Karpas-422 (cell line): ENCODE data around the gene ATP11A. TPM values are rescaled to one million over a fixed set of nuclear protein-coding genes. Genes with fewer than 3 reads are reported as not detected.

Experiments
- DNase-seq: peaks from one replicate; pipeline ENCODE4 v3.0.0-alpha.2; 2015
- H2AFZ ChIP-seq: fragments of 200-600 bp; sonication (generic); 2 replicates; pipeline ENCODE4 v1.6.1; 2014; ENCODE audit warnings: antibody characterized with exemption, low read length, mixed read lengths
- H3K27ac ChIP-seq: fragments of 200-600 bp; sonication (generic); 2 replicates; pipeline ENCODE4 v1.5.1; 2014; ENCODE audit warnings: mild to moderate bottlenecking, low read length, moderate library complexity
- H3K27me3 ChIP-seq: fragments of 200-600 bp; sonication (generic); 2 replicates; pipeline ENCODE4 v1.6.1; 2014; ENCODE audit warnings: low read length, mixed read lengths
- H3K36me3 ChIP-seq: fragments of 200-600 bp; sonication (generic); 2 replicates; pipeline ENCODE4 v1.6.1; 2014; ENCODE audit warnings: low read length, mixed read lengths; ENCODE audit not compliant: insufficient read depth
- H3K4me1 ChIP-seq: fragments of 200-600 bp; sonication (generic); 2 replicates; pipeline ENCODE4 v1.6.1; 2014; ENCODE audit warnings: mild to moderate bottlenecking, low read length, mixed read lengths
- H3K4me2 ChIP-seq: fragments of 200-600 bp; sonication (generic); 2 replicates; pipeline ENCODE4 v1.6.1; 2014; ENCODE audit warnings: low read length, low read depth, mild to moderate bottlenecking; ENCODE audit not compliant: poor library complexity, severe bottlenecking
- H3K4me3 ChIP-seq: fragments of 200-600 bp; sonication (generic); 2 replicates; pipeline ENCODE4 v1.5.1; 2014; ENCODE audit warnings: mild to moderate bottlenecking, antibody characterized with exemption, low read length, mixed read lengths
- H3K79me2 ChIP-seq: fragments of 200-600 bp; sonication (generic); 2 replicates; pipeline ENCODE4 v1.6.1; 2014; ENCODE audit warnings: mild to moderate bottlenecking, low read length, mixed read lengths
- H3K9ac ChIP-seq: fragments of 200-600 bp; sonication (generic); 2 replicates; pipeline ENCODE4 v1.6.0; 2014; ENCODE audit warnings: low read length
- H3K9me2 ChIP-seq: fragments of 200-600 bp; sonication (generic), shearing (Covaris generic); replicated peaks from 2 replicates; pipeline ENCODE4 v1.6.0; 2014; ENCODE audit warnings: mild to moderate bottlenecking, low read length, moderate library complexity; ENCODE audit not compliant: insufficient read depth
- H3K9me3 ChIP-seq: fragments of 300-700, 200-600 bp; sonication (generic); 2 replicates; pipeline ENCODE4 v1.6.1; 2014; ENCODE audit warnings: low read length, mixed read lengths
- H4K20me1 ChIP-seq: fragments of 200-600 bp; sonication (generic); 2 replicates; pipeline ENCODE4 v1.6.1; 2014; ENCODE audit warnings: mild to moderate bottlenecking, antibody characterized with exemption, low read length, low read depth; ENCODE audit not compliant: insufficient read depth
- total RNA-seq: library from RNA; depleted of rRNA; stranded (reverse); fragments of >200 nt; shearing (Covaris generic); gene quantifications from 2 replicates; pipeline ENCODE4 v1.2.3, GENCODE V29; 2014; ENCODE audit warnings: low replicate concordance; rRNA removed

Gene ATP11A
- 0.11 and 0.83 TPM in 2 replicates for total RNA-seq

DNA sequence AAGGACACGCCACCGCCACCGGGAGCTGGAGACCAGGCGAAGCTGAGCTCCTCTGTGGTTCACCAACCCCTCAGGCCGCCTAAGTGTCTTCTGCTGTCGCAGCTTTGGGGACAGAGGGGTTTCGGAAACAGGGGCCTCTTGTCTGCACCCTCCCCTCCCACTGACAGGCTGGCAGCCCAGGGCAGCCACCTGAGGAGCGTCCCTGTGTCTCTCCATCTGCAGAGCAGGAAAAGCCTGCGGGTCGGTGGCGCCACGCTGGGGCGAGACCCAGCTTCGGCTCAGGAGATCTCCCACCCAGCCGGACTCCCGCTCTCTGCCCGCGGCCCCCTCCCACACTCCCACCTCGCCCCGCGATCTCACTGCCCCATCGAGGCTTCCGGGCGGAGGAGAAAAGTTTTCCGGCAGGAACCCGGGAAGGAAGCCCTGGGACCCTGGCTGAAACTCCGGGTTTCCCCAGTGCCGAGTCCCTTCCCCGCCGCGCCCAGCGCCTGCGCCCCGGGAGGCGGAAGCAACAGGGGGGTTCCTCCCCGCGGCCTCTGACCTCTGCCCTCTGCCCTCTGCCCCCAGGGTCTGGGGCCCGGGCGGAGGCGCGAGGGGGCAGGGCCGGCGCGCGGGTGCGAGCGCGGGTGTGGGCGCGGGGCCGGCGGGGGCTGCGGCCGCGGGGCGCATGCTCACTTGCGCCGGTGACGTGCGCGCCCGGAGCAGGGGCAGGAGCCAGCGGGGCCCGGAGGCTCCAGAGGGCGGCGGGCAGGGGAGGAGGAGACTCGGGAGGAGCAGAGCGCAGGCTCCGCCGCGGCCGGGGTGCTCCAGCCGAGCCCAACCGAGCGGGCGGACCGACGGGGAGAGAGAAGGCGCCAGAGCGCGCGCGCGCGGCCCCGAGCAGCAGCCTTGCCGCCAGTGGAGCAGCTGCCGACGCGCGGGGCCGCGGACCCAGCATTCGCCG lies at the start of gene ATP11A:
Gene ATP11A, plus strand, starts transcription at position 736 of the 943 bp plus-strand sequence. CDS start 379 bp downstream, outside the sequence.
- peak within 1 kb of the TSS; percentile 74; the same call in 1 of the 2 replicates for H2AFZ ChIP-seq
- DNase-seq: peak; percentile 63
- H3K27me3 ChIP-seq: no peaks in the 10 kb centered on the region
- no peak within 1 kb of the TSS for H3K27ac ChIP-seq
- no peaks in the 10 kb centered on the region for H3K9me3 ChIP-seq
- H3K9me2 ChIP-seq: no peaks in the 10 kb centered on the region
- peaks cover 18% of the 10 kb centered on the region for H3K4me1 ChIP-seq
- no peaks in the 10 kb centered on the region for H3K79me2 ChIP-seq
- H3K4me2 ChIP-seq: peak within 1 kb of the TSS; percentile 71
- H3K4me3 ChIP-seq: peak within 1 kb of the TSS; percentile 58
- no peaks in the 10 kb centered on the region for H4K20me1 ChIP-seq
- peak within 1 kb of the TSS; percentile 47 for H3K9ac ChIP-seq
- no peaks in the 10 kb centered on the region for H3K36me3 ChIP-seq

DNA sequence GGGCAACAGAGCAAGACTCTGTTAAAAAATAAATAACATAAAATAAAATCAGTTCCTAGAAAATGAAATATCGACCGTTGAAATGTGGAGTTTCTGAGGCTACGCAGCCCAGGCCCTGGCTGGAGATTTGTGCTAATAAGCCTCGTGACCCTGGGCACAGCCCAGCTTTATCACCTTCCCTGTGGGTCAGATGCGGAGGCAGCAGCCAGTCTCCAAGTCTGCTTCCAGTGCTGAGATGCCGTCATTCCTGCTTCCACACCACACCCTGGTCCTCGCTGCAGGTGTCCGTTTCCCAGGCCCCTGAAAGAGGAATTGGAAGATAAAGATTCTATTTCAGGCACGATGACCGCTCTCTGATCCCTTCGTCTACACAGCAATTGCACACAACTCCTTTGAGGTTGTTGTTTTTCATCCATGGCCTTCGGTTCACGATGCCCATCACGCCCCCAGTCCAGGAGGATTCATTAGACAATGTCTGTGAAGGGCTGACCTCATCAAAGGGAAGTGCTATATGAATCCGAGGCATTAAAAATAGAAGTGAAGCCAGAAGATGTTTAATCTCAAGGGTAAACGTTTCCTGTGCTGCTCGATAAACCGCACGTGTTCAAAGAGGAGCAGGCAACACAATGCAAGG lies 48.3 kb upstream of the ATP11A start:
- no peak overlapping the region for H3K4me2 ChIP-seq
- H3K4me3 ChIP-seq: no peak overlapping the region
- H3K79me2 ChIP-seq: no peaks in the 10 kb centered on the region
- H2AFZ ChIP-seq: no peak overlapping the region
- no peak overlapping the region for H3K27ac ChIP-seq
- H3K27me3 ChIP-seq: no peaks in the 10 kb centered on the region
- no peaks in the 10 kb centered on the region for H4K20me1 ChIP-seq
- H3K9ac ChIP-seq: no peak overlapping the region
- no peaks in the 10 kb centered on the region for H3K9me2 ChIP-seq
- no peaks in the 10 kb centered on the region for H3K9me3 ChIP-seq
- H3K4me1 ChIP-seq: no peaks in the 10 kb centered on the region
- no peak for DNase-seq
- no peaks in the 10 kb centered on the region for H3K36me3 ChIP-seq

DNA sequence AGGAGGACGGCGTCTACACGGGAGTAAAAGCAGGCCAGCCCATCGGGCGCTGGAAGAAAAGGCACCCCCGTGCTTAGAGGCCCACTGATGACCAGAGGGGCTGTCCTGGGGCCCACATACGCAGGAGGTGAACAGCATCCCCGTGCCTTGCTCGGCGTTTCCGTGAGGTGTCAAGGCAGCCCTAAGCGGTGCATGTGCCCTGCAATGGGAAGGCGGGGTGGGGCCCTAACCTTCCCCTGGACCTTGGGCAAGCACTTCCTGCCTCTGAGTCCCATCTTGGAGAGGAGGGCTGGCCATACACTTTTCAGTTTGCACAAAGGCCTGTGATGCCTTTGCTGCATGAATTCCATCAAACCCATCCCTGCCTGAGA lies 47.8 kb upstream of the ATP11A start:
- H3K9me3 ChIP-seq: no peaks in the 10 kb centered on the region
- no peak overlapping the region for H3K4me2 ChIP-seq
- H3K79me2 ChIP-seq: no peaks in the 10 kb centered on the region
- no peaks in the 10 kb centered on the region for H3K9me2 ChIP-seq
- H3K4me1 ChIP-seq: no peaks in the 10 kb centered on the region
- H3K27ac ChIP-seq: no peak overlapping the region
- no peak overlapping the region for H3K4me3 ChIP-seq
- H3K36me3 ChIP-seq: no peaks in the 10 kb centered on the region
- no peak for DNase-seq
- H3K9ac ChIP-seq: no peak overlapping the region
- H4K20me1 ChIP-seq: no peaks in the 10 kb centered on the region
- H2AFZ ChIP-seq: no peak overlapping the region
- H3K27me3 ChIP-seq: no peaks in the 10 kb centered on the region

DNA sequence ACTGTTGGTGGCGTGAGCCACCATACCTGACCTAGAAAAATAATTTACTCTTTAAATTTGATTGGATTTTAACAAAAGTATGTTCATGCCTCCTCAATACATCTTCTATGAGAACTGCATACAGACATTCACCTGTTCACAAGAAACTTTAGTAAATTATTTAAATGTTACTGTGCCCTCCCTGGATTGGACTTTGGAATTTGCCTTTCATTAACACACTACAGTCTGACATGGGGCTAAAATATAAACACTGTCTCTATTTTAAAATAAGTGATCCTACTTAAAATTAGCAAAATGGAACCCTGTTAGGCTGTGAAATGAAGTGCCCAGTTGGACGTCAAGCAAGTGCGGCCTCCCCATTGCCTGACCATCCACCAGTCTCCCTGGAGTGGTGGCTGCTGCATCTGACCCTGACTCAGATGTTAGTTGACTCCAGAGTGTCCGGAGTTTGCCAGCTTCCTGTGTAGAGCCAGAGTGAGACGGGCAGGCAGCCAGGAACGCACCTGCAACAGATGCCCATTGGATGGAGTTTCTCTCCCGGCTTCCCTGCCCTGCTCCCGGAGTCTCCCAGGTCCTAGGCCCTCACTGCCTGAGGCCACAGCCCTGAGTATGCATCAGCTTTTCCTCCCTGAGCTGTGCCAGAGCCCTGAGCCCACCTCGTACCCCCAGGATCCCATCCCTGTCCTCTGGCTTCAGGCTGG lies 45.9 kb upstream of the ATP11A start:
- H3K4me3 ChIP-seq: no peak overlapping the region
- no peaks in the 10 kb centered on the region for H4K20me1 ChIP-seq
- no peaks in the 10 kb centered on the region for H3K36me3 ChIP-seq
- H3K9ac ChIP-seq: no peak overlapping the region
- H3K79me2 ChIP-seq: no peaks in the 10 kb centered on the region
- DNase-seq: no peak
- H3K27me3 ChIP-seq: no peaks in the 10 kb centered on the region
- H3K27ac ChIP-seq: no peak overlapping the region
- H3K9me2 ChIP-seq: no peaks in the 10 kb centered on the region
- H3K9me3 ChIP-seq: no peaks in the 10 kb centered on the region
- no peak overlapping the region for H2AFZ ChIP-seq
- no peak overlapping the region for H3K4me2 ChIP-seq
- no peaks in the 10 kb centered on the region for H3K4me1 ChIP-seq

DNA sequence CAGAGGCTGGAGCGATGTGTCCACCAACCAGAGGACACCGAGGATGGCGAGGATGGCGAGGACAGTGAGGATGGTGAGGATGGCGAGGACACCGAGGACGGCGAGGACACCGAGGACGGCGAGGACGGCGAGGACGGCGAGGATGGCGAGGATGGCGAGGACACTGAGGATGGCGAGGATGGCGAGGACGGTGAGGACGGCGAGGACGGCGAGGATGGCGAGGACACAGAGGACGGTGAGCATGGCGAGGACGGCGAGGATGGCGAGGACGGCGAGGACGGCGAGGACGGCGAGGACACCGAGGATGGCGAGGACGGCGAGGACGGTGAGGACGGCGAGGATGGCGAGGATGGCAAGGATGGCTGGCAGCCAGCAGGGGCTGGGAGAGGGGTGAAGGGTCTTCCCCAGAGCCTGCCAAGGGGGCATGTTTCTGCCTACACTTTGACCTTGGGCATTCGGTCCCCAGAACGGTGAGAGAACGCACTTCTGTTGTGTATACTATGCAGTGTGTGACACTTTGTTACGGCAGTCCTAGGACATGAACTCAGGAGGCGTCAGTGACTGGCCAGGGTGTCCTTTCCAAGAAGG lies 44.4 kb upstream of the ATP11A start:
- H2AFZ ChIP-seq: no peak overlapping the region

DNA sequence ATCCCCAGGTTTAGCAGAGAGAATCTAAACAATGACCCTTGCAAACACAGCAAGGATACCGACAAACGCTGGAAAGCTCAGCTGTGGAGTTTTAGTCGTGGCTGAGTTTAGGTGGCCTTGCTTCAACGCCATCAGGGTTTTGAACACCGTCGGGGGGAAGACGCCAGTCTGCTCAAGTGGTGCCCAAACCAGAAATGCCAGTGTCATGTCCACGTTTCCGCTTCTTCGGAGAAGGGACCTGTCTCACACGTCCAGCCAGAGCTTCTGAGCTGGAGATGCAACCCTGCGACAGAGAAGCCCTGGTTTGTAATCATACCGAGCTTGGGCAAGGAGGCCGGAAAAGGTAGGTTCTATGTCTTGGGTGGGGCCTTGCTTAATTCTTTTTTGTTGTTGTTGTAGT lies 42.6 kb upstream of the ATP11A start:
- Histone ChIP-seq H3K9ac (no peak overlapping the region), H3K27ac (no peak overlapping the region), H3K4me1 (no peaks in the 10 kb centered on the region), H2AFZ (no peak overlapping the region), H3K36me3 (no peaks in the 10 kb centered on the region), H4K20me1 (no peaks in the 10 kb centered on the region), H3K9me3 (no peaks in the 10 kb centered on the region), H3K4me2 (no peak overlapping the region), H3K27me3 (no peaks in the 10 kb centered on the region), H3K9me2 (no peaks in the 10 kb centered on the region), H3K79me2 (no peaks in the 10 kb centered on the region), H3K4me3 (no peak overlapping the region)
- no peak for DNase-seq

More for the DNA sequence above, 44.4 kb upstream of the ATP11A start:
- no peaks in the 10 kb centered on the region for H3K27me3 ChIP-seq
- H3K79me2 ChIP-seq: no peaks in the 10 kb centered on the region
- no peak for DNase-seq
- no peaks in the 10 kb centered on the region for H4K20me1 ChIP-seq
- H3K9me3 ChIP-seq: no peaks in the 10 kb centered on the region
- H3K9ac ChIP-seq: no peak overlapping the region
- H3K4me1 ChIP-seq: no peaks in the 10 kb centered on the region
- no peaks in the 10 kb centered on the region for H3K36me3 ChIP-seq
- no peak overlapping the region for H3K4me3 ChIP-seq
- no peak overlapping the region for H3K27ac ChIP-seq
- H3K4me2 ChIP-seq: no peak overlapping the region
- no peaks in the 10 kb centered on the region for H3K9me2 ChIP-seq

DNA sequence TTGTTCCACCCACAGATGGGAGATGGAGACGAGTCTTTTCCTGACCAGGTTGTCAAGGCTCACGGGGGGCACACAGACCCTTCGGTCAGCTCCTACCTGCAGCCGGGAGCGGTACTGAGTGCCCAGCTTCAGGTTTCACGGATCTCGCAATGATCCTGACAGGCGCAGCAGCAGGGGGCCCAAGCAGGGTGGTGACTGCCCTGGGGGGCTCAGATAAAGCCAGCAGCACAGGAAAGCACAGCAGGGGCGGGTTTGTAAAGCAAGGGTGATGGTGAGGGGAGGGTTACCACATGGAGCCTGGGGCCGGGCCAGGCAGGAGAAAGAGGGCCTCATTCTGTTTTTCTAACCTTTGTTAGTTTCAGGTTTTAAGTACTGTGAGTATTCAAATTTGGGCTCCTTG lies 41.7 kb upstream of the ATP11A start:
- DNase-seq: no peak
- Histone ChIP-seq H3K4me1 (no peaks in the 10 kb centered on the region), H3K9me3 (no peaks in the 10 kb centered on the region), H3K4me3 (no peak overlapping the region), H3K27me3 (no peaks in the 10 kb centered on the region), H2AFZ (no peak overlapping the region), H3K9me2 (no peaks in the 10 kb centered on the region), H3K9ac (no peak overlapping the region), H3K36me3 (no peaks in the 10 kb centered on the region), H3K27ac (no peak overlapping the region), H4K20me1 (no peaks in the 10 kb centered on the region), H3K4me2 (no peak overlapping the region), H3K79me2 (no peaks in the 10 kb centered on the region)
